ENCODE data around the gene ANG. TPM values are rescaled to one million over a fixed set of nuclear protein-coding genes. Genes with fewer than 3 reads are reported as not detected.

Gene ANG
- total RNA-seq, 1 experiment from 2014 or later: 3.2 TPM

GRCh38 chr14:20645481-20645880, 43.1 kb upstream of the ANG start:
- H3K18ac ChIP-seq (ENCODE audit: insufficient read length, low read depth, low read length): no peak overlapping the region
- no peaks in the 10 kb centered on the region for H4K20me1 ChIP-seq (ENCODE audit: control insufficient read depth, insufficient read depth, insufficient read length)
- no peak overlapping the region for H3K14ac ChIP-seq (ENCODE audit: insufficient read depth, low read length)
- no peaks in the 10 kb centered on the region for H3K27me3 ChIP-seq (ENCODE audit: insufficient read depth, low read length)
- H3K4me1 ChIP-seq (ENCODE audit: insufficient read depth, low read length): no peaks in the 10 kb centered on the region; the same call in 1 of the 2 replicates
- H3K23ac ChIP-seq (ENCODE audit: insufficient read length, low read depth, low read length): no peak overlapping the region
- H2BK5ac ChIP-seq (ENCODE audit: insufficient read length, low read length): no peak overlapping the region
- H2BK120ac ChIP-seq (ENCODE audit: low read depth, low read length, poor library complexity, severe bottlenecking): no peak overlapping the region
- Mint-ChIP-seq H3K4me3 (no peak overlapping the region), H3K4me1 (peaks cover 7 to 11% of the 10 kb centered on the region in 2 experiments), H3K9me3 (no peaks in the 10 kb centered on the region), H3K27me3 (ENCODE audit: low read depth) (peaks cover 35% of the 10 kb centered on the region), H3K27ac (no peak overlapping the region), H3K36me3 (ENCODE audit: insufficient read depth in 1 of 3, low read depth in 3 of 3) (no peaks in the 10 kb centered on the region)
- H3K27ac ChIP-seq (ENCODE audit: insufficient read length, low read depth, low read length): no peak overlapping the region
- H4K5ac ChIP-seq (ENCODE audit: insufficient read length, low read depth, low read length): no peak overlapping the region
- no peaks in the 10 kb centered on the region for H3K79me2 ChIP-seq (ENCODE audit: insufficient read depth, low read length)
- no peak overlapping the region for H4K91ac ChIP-seq (ENCODE audit: insufficient read length, low read depth, low read length)
- H4K8ac ChIP-seq (replicated peaks; ENCODE audit: insufficient read length, low read depth, low read length): no peak overlapping the region
- no peak for DNase-seq
- no peak overlapping the region for H2BK15ac ChIP-seq (ENCODE audit: low read depth, low read length)
- H2BK12ac ChIP-seq (ENCODE audit: insufficient read length, low read depth, low read length): no peak overlapping the region
- H2AK5ac ChIP-seq (ENCODE audit: insufficient read length, low read length): no peak overlapping the region
- no peak for TF ChIP-seq CTCF (conservative IDR thresholded peaks at IDR 0.05)
- WGBS (ENCODE audit: extremely low coverage, insufficient read length, low lambda C conversion rate): no CpG with 5 or more reads among the region's 1 CpG
- no peak overlapping the region for H3T11ph ChIP-seq (ENCODE audit: low read length)
- H3K9me3 ChIP-seq (ENCODE audit: control insufficient read depth, low read depth, low read length): no peaks in the 10 kb centered on the region
- no peak overlapping the region for H3K4ac ChIP-seq (ENCODE audit: low read depth, low read length)
- H3K56ac ChIP-seq (ENCODE audit: insufficient read length, low read depth, low read length): no peak overlapping the region
- no peak overlapping the region for H2AFZ ChIP-seq (ENCODE audit: low read length)
- H3K9ac ChIP-seq (ENCODE audit: extremely low read depth, insufficient read length, low read length): no peak overlapping the region
- no peak overlapping the region for H3K4me2 ChIP-seq (ENCODE audit: insufficient read depth, insufficient read length, low read length)
- H2BK20ac ChIP-seq (ENCODE audit: low read depth, low read length, poor library complexity, severe bottlenecking): no peak overlapping the region
- H3K23me2 ChIP-seq (ENCODE audit: insufficient read length, low read depth, low read length, poor library complexity, severe bottlenecking): no peaks in the 10 kb centered on the region
- H3K79me1 ChIP-seq (ENCODE audit: insufficient read depth, low read depth, low read length, poor library complexity, severe bottlenecking): no peaks in the 10 kb centered on the region

All from H9 (cell line).